Fibroblast of skin of right quadriceps (primary cell): ENCODE results near the gene ZNF37A.
"Not testable (repeated sequence)": the region's sequence is repeated elsewhere in the genome, so short reads cannot be mapped to it uniquely, and the experiment has no call there.

Experiments
- DNase-seq: peaks from one replicate; pipeline ENCODE4 v3.0.0-alpha.2; 2013

Gene ZNF37A

DNA sequence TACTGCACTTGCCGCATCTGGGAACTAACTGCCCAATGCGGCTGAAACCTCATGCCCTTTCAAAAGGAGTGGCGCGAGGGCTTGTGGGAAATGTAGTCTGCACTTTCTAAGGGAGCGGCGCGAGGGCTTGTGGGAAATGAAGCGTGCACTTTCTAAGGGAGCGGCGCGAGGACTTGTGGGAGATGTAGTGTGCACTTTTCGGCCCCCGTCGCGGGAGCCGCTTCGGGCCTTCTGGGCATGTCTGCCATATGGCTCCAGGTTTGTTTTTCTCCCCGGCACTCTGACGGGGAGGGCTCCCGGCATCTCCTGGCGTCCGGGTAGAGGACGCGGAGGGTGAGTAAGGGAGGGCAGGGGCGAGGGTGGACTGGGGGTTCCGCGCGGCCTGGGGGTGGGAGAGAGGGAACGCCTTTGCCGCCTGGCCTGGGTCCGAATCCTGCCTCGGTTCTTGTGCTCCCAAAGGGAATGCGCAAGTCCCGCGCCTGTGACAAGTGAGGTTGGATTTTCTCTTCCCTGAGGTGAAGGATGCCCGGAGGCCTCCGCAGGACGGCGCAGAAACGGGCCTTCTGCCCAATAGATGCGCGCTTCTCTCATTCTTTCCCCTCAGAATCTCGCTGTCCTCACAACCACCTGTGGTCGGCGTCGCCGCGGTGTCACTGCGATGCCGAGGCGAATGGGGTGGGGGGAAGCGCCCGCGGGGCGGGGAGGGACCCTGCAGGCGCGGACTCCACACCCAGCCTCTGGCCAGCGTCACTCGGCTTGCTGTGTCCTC lies at the start of gene ZNF37A:
TSS of gene ZNF37A (plus strand) at position 180 of the 769 bp plus-strand sequence. CDS start 2,281 bp downstream, outside the sequence.
- peak; percentile 95 for DNase-seq

DNA sequence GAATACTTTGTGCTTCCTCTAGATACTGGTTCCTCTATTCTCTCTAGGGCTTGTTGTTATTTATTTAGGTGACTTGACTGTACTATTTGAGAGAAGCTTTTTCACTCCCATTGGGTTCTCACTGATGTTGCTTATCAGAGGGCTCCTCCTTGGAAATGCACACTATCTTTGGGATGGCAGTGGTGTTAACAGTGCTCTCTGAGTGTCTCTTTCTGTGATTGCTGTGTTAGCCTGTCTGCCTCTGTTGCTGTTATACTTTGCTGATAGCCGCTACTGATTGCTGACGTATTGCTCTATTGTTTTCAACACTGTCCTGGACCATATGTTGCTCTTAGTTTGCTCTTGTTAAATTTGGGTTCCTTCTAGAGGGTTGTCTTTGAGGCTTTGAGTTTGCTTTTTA lies 49.0 kb upstream of the ZNF37A start:
- no peak for DNase-seq

DNA sequence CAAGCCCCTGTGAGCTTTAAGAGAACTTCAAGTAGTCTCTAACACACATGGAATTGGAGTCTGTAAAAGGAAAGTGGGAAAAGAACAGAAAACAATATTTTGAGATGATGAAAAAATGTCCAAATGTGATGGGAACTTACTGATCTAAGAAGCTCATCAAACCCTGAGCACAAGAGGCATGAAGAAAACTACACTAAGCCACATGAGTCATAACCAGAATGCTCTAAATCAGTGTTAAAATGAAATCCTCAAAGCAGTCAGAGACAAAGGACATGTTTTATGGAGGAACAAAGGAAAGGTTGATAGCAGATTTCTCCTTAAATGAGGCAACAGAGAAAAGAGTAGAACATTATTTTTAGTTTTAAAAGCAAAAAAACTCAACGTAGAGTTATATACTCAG lies 46.5 kb upstream of the ZNF37A start:
- no peak for DNase-seq

DNA sequence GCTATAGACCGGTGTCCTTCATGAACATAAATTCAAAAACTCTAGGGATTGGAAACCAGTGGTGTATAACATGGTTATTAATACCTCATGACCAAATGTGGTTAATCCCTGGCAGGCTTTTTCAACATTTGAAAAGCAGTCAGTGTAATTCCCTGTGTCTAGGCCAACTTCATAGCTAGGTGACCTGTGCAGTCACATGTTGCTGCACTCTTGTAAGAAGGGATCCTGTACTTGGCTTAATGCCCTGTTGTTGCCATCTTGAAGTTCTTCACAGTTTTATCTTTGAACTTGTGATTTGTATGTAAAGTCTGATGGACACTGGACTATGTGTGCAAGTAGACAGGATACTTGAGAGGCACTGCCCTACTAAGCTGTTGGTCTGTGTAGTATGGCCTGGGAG lies 43.9 kb upstream of the ZNF37A start:
- DNase-seq, result no peak

DNA sequence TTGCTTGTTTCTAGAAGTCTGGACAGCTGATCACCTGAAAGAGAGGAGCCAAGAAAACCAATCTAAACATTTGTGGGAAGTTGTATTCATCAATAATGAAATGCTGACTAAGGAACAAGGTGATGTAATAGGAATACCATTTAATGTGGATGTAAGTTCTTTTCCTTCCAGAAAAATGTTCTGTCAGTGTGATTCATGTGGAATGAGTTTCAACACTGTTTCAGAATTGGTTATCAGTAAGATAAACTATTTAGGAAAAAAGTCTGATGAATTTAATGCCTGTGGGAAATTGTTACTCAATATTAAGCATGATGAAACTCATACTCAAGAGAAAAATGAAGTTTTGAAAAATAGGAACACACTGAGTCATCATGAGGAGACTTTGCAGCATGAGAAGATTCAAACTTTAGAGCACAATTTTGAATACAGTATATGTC lies 39.8 kb upstream of the ZNF37A start:
- DNase-seq, result peak; percentile 71

DNA sequence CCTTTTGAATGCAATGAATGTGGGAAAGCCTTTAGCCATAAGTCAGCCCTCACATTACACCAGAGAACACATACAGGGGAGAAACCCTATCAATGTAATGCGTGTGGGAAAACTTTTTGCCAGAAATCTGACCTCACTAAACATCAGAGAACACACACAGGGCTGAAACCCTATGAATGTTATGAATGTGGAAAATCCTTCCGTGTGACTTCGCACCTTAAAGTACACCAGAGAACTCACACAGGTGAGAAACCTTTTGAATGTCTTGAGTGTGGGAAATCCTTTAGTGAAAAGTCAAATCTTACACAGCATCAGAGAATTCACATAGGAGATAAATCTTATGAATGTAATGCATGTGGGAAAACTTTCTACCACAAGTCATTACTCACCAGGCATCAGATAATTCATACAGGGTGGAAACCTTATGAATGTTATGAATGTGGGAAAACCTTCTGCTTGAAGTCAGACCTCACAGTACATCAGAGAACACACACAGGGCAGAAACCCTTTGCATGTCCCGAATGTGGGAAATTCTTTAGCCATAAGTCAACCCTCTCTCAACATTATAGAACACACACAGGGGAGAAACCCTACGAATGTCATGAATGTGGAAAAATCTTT lies 38.8 kb upstream of the ZNF37A start:
- DNase-seq, result not testable (repeated sequence)

DNA sequence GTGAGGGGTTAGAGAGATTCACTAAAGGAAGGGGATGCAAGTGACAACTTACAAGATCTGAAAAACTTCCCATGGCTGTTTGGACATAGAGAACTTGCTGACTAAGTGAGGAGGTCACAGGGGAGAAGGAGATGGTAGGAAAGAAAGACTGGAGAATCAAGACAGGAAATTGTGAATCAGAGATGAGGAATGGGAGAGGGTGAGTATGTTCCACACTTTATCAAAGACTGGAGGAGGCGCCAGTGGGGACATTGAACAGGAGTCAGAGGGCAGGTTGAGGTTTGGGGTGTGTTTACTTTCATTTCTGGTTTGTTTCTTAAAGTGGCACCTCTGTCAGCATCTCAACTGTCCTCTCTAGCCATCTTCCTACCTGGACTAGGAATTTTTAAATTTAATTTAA lies 24.5 kb upstream of the ZNF37A start:
- peak; percentile 28 for DNase-seq

DNA sequence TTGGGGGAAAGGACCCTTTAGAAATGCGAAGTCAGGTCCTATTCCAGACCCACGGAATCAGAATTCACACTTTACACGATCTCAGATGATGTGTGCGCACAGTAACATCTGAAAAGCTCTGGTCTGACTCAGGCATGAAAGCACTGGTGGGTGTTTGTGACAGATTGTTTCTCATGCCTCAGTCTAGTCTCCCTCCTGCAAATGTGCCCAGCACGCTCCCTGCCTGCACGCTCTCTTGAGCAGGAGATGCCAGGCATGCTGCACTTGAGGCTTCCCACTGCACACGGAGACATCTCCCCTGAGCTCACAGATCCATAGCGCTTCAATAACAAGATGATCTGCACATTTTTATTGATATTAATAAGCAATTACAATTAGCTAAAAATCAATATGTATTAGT lies 23.6 kb upstream of the ZNF37A start:
- DNase-seq, result no peak

DNA sequence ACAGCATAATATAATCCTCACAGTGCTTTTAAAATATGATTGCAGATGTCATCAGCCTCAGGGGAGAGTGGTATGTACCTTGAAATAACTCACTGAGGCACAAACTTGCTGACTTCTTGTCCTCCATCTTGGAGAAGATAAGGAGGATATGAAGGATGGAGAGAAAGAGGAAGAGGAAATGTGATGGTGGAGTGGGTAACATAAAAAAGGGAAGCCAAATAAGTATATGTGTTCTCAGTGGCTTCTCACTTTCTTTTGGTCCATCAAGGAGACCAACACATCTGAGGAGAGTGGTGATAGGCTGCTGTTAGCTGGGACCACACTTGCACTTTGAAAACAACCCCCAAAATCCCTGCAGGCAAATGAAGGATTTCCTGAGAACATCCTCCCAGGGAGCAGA lies 21.6 kb upstream of the ZNF37A start:
- no peak for DNase-seq

DNA sequence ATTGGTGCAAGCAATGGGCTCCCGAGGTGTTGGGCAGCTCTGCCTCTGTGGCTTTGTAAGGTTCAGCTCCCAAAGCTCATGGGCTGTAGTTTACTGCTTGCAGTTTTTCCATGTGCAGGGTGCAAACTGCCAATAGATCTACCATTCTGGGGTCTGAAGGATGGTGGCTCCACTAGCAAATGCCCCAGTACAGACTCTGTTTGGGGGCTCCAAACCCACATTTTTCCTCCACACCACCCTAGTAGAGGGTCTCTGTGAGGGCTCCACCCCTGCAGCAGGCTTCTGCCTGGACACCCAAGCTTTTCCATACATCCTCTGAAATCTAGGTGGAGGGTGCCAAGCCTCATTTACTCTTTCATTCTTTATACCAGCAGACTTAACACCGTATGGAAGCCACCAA lies 17.4 kb upstream of the ZNF37A start:
- DNase-seq, result no peak

DNA sequence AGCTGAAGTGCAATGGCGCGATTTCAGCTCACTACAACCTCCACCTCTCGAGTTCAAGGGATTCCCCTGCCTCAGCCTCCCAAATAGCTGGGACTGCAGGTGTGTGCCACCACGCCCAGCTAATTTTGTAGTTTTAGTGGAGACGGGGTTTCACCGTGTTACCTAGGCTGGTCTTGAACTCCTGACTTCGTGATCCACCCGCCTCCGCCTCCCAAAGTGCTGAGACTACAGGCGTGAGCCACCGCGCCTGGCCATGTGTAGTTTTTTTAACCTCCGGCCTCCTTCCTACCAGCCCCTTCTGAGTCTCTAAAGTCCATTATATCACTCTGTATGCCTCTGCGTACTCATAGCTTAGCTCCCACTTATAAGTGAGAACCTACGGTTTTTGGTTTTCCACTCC lies 819 bp upstream of the ZNF37A start:
- not testable (repeated sequence) for DNase-seq

DNA sequence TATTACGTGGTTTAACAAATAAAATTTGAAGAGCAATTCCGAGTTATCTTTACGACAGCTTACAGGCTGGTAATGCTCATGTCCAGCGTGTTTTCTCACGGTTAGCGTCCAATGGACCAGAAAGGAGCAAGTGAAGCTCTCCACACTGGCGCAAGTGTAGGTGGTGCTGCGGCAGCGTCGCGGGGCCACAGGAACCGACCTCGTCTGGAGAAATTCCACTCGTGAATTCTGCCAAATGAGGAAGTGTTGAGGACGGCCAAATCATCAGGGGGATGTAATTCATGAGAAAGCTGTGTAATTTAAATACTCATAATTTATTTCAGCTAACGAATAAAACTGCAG lies 350 bp upstream of the ZNF37A start:
- no peak for DNase-seq

DNA sequence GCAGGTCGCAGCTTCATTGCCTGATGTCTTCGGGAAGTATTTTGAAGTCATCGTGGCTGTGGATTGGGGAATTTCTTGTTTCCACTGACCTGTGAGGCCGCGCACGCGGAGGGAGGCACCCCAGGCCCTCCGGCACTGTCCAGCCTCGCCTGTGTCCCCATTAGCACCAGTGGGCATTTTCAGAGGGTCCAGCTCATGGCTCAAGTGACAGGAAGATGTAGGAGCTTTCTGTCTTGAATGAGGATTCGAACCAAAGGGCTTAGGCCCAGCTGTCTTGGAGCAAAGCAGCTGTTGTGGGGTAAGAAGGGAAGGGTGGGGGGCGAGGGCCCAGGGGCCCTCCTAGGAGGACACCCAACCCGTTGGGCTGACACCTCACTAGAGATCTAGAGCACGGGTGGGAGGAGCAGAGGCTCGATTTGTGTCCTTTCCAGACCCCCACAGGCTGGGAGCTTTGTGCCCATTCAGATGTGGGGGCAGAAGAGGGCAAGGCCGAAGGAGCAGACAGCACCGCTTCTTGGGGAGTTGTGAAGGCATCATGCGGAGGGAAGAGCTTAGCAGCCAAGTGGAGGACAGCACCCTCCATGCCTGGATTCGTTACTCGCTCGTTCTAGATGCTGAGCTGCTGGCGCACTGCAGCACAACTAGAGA lies 914 bp downstream of the ZNF37A start:
- DNase-seq, result peak; percentile 17

DNA sequence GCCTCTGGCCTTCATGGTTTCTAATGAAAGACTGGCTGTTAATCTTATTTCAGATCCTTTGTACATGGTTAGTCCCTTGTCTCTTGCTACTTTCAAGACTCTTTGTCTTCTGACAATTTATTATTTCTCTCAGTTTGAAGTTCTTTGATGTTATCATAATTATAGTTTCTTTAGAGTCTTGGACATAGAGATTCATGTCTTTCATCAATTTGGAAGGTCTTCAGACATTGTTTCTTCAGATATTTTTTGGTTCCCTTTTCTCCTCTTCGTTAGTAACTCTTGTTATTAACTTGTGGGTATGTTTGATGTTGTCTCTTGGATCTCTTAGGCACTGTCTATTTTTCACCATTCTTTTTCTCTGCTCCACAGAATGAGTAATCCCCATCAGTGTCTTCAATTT lies 8.7 kb downstream of the ZNF37A start:
- no peak for DNase-seq

DNA sequence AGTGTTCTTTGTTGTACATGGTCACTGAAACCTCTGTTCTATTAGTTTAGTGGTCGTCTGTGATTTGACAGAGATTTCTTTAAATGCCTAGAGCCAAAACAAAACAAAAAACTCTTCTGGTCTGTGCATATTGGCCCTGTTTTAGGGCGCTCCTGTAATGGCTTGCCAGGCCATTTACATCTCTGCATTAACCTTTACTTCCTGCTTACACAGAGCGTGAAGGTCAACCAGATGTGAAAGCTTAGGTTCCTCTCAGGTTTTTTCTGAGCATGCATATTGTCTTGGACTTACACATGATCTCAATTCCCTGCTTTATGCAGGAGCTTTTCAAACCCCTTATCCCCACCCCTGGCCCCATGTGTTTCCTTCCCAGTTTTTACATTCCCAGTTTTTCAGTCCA lies 9.6 kb downstream of the ZNF37A start:
- no peak for DNase-seq

DNA sequence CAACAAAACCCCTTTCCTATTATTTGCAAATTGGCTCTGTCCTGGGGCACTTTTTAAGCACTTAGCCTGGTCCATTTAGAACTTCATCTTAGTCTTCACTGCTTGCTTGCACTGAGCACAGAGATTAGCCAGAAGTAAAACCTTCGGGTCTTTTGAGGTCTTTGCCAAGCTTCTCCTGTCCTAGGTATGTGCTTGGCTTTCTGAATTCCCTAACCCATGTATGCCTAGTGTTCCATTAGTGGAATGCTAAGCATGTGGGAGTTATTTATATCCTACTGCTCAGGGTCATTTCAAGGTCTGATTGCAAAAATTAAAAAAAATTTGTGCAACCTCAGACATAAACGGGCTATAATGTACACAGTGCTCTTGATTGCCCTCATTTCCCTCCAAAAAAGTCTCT lies 18.0 kb downstream of the ZNF37A start:
- no peak for DNase-seq

DNA sequence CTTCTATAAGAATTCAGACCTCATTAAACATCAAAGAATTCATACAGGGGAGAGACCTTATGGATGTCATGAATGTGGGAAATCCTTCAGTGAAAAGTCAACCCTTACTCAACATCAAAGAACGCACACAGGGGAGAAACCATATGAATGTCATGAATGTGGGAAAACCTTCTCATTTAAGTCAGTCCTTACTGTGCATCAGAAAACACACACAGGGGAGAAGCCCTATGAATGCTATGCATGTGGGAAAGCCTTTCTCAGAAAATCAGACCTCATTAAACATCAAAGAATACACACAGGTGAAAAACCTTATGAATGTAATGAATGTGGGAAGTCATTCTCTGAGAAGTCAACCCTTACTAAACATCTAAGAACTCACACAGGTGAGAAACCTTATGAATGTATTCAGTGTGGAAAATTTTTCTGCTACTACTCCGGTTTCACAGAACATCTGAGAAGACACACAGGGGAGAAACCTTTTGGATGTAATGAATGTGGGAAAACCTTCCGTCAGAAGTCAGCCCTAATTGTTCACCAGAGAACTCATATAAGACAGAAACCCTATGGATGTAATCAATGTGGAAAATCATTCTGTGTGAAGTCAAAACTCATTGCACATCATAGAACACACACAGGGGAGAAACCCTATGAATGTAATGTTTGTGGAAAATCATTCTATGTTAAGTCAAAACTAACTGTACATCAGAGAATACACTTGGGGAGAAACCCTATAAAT lies 24.1 kb downstream of the ZNF37A start:
- DNase-seq, result peak; percentile 22

DNA sequence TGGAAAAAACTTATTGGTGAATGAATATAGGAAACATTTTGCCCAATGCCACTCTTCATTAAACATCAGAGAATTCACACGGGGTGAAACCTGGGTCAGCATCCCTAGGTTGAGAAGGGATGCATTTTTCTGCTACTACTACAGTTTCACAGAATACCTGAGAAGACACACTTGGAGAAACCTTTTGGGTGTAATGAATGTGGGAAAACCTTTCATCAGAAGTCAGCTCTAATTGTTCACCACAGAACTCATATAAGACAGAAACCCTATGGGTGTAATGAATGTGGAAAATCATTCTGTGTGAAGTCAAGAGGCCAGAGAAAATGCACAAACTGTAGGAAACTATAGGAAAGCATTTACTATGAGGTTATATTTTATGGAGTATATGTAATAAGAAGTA lies 24.9 kb downstream of the ZNF37A start:
- no peak for DNase-seq

DNA sequence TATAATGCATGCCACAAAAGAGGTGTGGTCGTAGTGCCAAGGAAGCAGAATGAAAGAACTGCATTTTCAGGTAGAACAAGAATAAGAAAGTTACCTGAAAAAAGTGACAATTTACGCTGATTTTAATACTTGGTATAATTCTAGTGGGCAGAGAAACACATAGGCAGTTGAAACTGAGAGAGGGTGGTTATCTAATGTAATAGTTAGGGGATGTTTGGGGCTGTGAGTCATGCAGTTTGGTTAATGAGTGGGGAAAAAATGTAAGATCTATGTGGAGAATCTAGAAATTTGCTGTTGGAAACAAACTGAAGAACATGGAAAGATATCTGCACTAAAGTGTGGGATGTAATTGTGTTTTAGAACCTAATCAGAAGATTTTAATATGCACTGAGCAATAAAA lies 33.7 kb downstream of the ZNF37A start:
- no peak for DNase-seq

DNA sequence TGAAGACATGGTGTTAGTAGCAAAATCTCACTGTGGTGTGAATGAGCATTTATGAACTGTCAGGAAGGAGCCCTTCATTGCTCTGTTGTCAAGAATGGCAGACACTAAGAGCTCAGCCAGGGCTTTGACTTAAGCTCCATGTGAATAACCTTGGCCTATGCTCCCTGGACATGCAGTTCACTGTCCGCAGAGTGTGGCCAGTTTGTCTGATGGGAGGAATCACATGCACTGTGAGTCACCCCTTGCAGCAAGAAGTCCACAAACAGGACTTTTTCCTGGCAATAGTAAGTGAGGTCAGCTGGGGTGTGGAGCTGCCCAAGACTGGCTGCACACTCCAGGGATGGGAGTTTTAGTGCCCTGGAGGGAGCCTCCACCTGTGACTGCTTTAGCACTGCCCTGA lies 49.5 kb downstream of the ZNF37A start:
- DNase-seq, result no peak

DNA sequence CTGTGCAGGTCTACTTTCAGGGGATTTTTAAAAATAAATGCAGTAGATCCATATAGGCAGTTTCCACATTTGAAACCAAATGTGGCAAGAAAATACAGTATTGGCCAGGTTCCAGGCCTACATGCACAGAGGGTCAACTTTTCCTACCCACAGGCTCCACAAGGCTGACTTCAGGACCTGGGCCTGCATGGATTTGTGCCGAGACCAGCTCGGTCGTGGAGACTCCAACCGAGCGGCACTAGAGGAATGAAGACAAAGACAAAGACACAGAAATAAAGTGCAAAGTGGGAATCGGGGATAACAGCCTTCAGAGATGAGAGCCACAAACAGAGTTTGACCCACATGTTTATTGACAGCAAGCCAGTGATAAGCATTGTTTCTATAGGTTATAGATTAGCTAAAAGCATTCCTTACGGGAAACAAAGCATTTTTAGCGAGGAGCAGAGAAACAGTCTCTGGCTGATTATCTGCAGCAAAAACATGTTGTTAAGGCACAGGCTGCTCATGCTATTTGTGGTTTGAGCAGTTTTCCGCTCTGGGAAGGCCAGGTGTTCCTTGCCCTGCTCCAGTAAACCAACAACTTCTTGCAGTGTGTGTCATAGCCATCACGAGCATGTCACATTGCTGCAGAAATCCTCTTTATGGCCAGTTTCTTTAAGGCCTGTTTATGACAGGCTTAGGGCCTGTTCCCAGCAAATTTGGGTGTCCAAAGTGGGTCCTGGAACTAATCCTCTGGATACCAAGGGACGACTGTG lies 52.6 kb downstream of the ZNF37A start:
- no peak for DNase-seq

DNA sequence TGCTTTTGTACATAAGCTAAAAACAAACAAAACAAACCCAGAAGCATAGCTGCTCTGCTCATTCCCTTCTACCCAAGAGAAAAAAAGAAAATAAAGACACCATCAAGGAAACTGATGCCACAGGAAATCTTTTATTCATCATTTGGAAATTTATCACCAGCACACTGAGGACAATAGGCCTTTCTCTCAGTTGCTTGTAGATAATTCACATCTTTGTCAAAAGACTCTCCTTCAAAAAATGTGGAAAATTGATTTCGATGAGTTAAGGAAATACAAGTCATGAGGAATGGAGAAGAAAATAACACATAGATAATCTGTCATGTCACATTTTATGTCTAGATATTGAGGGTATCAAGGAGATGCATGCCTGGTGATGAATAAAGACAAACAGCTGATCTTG lies 53.5 kb downstream of the ZNF37A start:
- DNase-seq, result no peak
